ENCODE measurements around the gene CRYL1.

CRYL1 gene

GRCh38 chr13:20553311-20553710 lies 27.7 kb upstream of the CRYL1 start:
- Histone ChIP-seq H2BK12ac (ENCODE audit: low read length) (no peak overlapping the region), H3K27me3 (ENCODE audit: control insufficient read depth in 3 of 3, insufficient read depth in 3 of 3, low read depth in 1 of 3, low read length in 3 of 3) (peaks cover 0 to 6% (median 0%) of the 10 kb centered on the region in 3 experiments), H3K36me3 (replicated peaks in 1 of 2; ENCODE audit: control insufficient read depth in 2 of 2, insufficient read depth in 2 of 2, low read length in 2 of 2) (no peaks in the 10 kb centered on the region), H3K23ac (ENCODE audit: low read depth, low read length, poor library complexity) (no peak overlapping the region), H3K9ac (ENCODE audit: low read depth, low read length, poor library complexity) (no peak overlapping the region), H3K9me3 (replicated peaks in 1 of 2; ENCODE audit: control insufficient read depth in 2 of 2, insufficient read depth in 1 of 2, low read depth in 1 of 2, low read length in 2 of 2) (no peaks in the 10 kb centered on the region), H4K8ac (ENCODE audit: low read depth, low read length) (no peak overlapping the region), H3K4ac (ENCODE audit: low read length) (no peak overlapping the region), H3K4me3 (ENCODE audit: low read length in 2 of 2) (no peak overlapping the region), H2AFZ (ENCODE audit: low read length) (peak overlapping the region; percentile 75), H2BK15ac (ENCODE audit: low read length) (no peak overlapping the region), H3K79me1 (ENCODE audit: low read depth, low read length) (no peaks in the 10 kb centered on the region), H2BK120ac (ENCODE audit: low read depth, low read length) (no peak overlapping the region), H3K27ac (replicated peaks; ENCODE audit: low read length) (peak overlapping the region; percentile 19), H2AK5ac (ENCODE audit: low read depth, low read length) (no peak overlapping the region), H4K91ac (ENCODE audit: low read depth, low read length, poor library complexity) (no peak overlapping the region), H3K4me1 (ENCODE audit: control insufficient read depth in 2 of 2, insufficient read depth in 1 of 2, low read depth in 1 of 2, low read length in 2 of 2) (peaks cover 0 to 10% of the 10 kb centered on the region in 2 donors), H3K18ac (ENCODE audit: low read length) (no peak overlapping the region), H3K14ac (ENCODE audit: low read length) (no peak overlapping the region), H3K4me2 (ENCODE audit: insufficient read depth, low read length, poor library complexity, severe bottlenecking) (no peak overlapping the region), H2BK5ac (ENCODE audit: low read length) (no peak overlapping the region)
- no CpG with 5 or more reads among the region's 3 CpGs for WGBS, 2 donors (ENCODE audit: extremely low coverage in 2 of 2, insufficient read length in 2 of 2, insufficient replicate concordance in 1 of 2)
- DNase-seq (ENCODE audit: low spot score): no peak

- no CpG with 5 or more reads among the region's 5 CpGs for WGBS, 2 donors (ENCODE audit: extremely low coverage in 2 of 2, insufficient read length in 2 of 2, insufficient replicate concordance in 1 of 2)
These were observed 25.1 kb upstream of the CRYL1 start for GRCh38 chr13:20550799-20551198.

GRCh38 chr13:20547479-20547908 lies 21.8 kb upstream of the CRYL1 start:
- no peak overlapping the region for H3K18ac ChIP-seq (ENCODE audit: low read length)
- no peaks in the 10 kb centered on the region for H3K79me1 ChIP-seq (ENCODE audit: low read depth, low read length)
- H3K9ac ChIP-seq (ENCODE audit: low read depth, low read length, poor library complexity): no peak overlapping the region
- H2BK5ac ChIP-seq (ENCODE audit: low read length): no peak overlapping the region
- H2BK120ac ChIP-seq (ENCODE audit: low read depth, low read length): no peak overlapping the region
- H3K4ac ChIP-seq (ENCODE audit: low read length): no peak overlapping the region
- no peak overlapping the region for H3K4me3 ChIP-seq (ENCODE audit: low read length in 2 of 2)
- no peak overlapping the region for H2AFZ ChIP-seq (ENCODE audit: low read length)
- no peak overlapping the region for H4K91ac ChIP-seq (ENCODE audit: low read depth, low read length, poor library complexity)
- H2AK5ac ChIP-seq (ENCODE audit: low read depth, low read length): no peak overlapping the region
- no peak overlapping the region for H2BK12ac ChIP-seq (ENCODE audit: low read length)
- DNase-seq (ENCODE audit: low spot score): no peak
- no peak overlapping the region for H4K8ac ChIP-seq (ENCODE audit: low read depth, low read length)
- H3K27me3 ChIP-seq (ENCODE audit: control insufficient read depth in 3 of 3, insufficient read depth in 3 of 3, low read depth in 1 of 3, low read length in 3 of 3): peaks cover 0 to 14% (median 0%) of the 10 kb centered on the region in 3 experiments
- no peak overlapping the region for H3K23ac ChIP-seq (ENCODE audit: low read depth, low read length, poor library complexity)
- H3K9me3 ChIP-seq (replicated peaks in 1 of 2; ENCODE audit: control insufficient read depth in 2 of 2, insufficient read depth in 1 of 2, low read depth in 1 of 2, low read length in 2 of 2): no peaks in the 10 kb centered on the region
- no peak overlapping the region for H3K4me2 ChIP-seq (ENCODE audit: insufficient read depth, low read length, poor library complexity, severe bottlenecking)
- H3K4me1 ChIP-seq (ENCODE audit: control insufficient read depth in 2 of 2, insufficient read depth in 1 of 2, low read depth in 1 of 2, low read length in 2 of 2): peaks cover 2 to 3% of the 10 kb centered on the region in 2 donors
- H3K27ac ChIP-seq (replicated peaks; ENCODE audit: low read length): no peak overlapping the region
- no peak overlapping the region for H2BK15ac ChIP-seq (ENCODE audit: low read length)
- no CpG with 5 or more reads among the region's 4 CpGs for WGBS, 2 donors (ENCODE audit: extremely low coverage in 2 of 2, insufficient read length in 2 of 2, insufficient replicate concordance in 1 of 2)
- no peaks in the 10 kb centered on the region for H3K36me3 ChIP-seq (replicated peaks in 1 of 2; ENCODE audit: control insufficient read depth in 2 of 2, insufficient read depth in 2 of 2, low read length in 2 of 2)
- no peak overlapping the region for H3K14ac ChIP-seq (ENCODE audit: low read length)

More at GRCh38 chr13:20550799-20551198, 25.1 kb upstream of the CRYL1 start:
- Histone ChIP-seq H2BK15ac (ENCODE audit: low read length) (no peak overlapping the region), H2BK5ac (ENCODE audit: low read length) (no peak overlapping the region), H3K18ac (ENCODE audit: low read length) (no peak overlapping the region), H2BK12ac (ENCODE audit: low read length) (no peak overlapping the region), H3K27ac (replicated peaks; ENCODE audit: low read length) (no peak overlapping the region), H4K91ac (ENCODE audit: low read depth, low read length, poor library complexity) (no peak overlapping the region), H3K27me3 (ENCODE audit: control insufficient read depth in 3 of 3, insufficient read depth in 3 of 3, low read depth in 1 of 3, low read length in 3 of 3) (peaks cover 0 to 14% (median 0%) of the 10 kb centered on the region in 3 experiments), H2BK120ac (ENCODE audit: low read depth, low read length) (no peak overlapping the region), H3K4me3 (ENCODE audit: low read length in 2 of 2) (no peak overlapping the region), H3K4me2 (ENCODE audit: insufficient read depth, low read length, poor library complexity, severe bottlenecking) (no peak overlapping the region), H3K14ac (ENCODE audit: low read length) (no peak overlapping the region), H2AFZ (ENCODE audit: low read length) (no peak overlapping the region), H4K8ac (ENCODE audit: low read depth, low read length) (no peak overlapping the region), H3K79me1 (ENCODE audit: low read depth, low read length) (no peaks in the 10 kb centered on the region), H3K4ac (ENCODE audit: low read length) (no peak overlapping the region), H3K36me3 (replicated peaks in 1 of 2; ENCODE audit: control insufficient read depth in 2 of 2, insufficient read depth in 2 of 2, low read length in 2 of 2) (no peaks in the 10 kb centered on the region), H3K9ac (ENCODE audit: low read depth, low read length, poor library complexity) (no peak overlapping the region), H2AK5ac (ENCODE audit: low read depth, low read length) (no peak overlapping the region), H3K23ac (ENCODE audit: low read depth, low read length, poor library complexity) (no peak overlapping the region), H3K4me1 (ENCODE audit: control insufficient read depth in 2 of 2, insufficient read depth in 1 of 2, low read depth in 1 of 2, low read length in 2 of 2) (peaks cover 0 to 10% of the 10 kb centered on the region in 2 donors), H3K9me3 (replicated peaks in 1 of 2; ENCODE audit: control insufficient read depth in 2 of 2, insufficient read depth in 1 of 2, low read depth in 1 of 2, low read length in 2 of 2) (no peaks in the 10 kb centered on the region)
- DNase-seq (ENCODE audit: low spot score): no peak

GRCh38 chr13:20546556-20546955 lies 20.9 kb upstream of the CRYL1 start:
- Histone ChIP-seq H3K36me3 (replicated peaks in 1 of 2; ENCODE audit: control insufficient read depth in 2 of 2, insufficient read depth in 2 of 2, low read length in 2 of 2) (no peaks in the 10 kb centered on the region), H3K27me3 (ENCODE audit: control insufficient read depth in 3 of 3, insufficient read depth in 3 of 3, low read depth in 1 of 3, low read length in 3 of 3) (peaks cover 0 to 14% (median 0%) of the 10 kb centered on the region in 3 experiments), H2AK5ac (ENCODE audit: low read depth, low read length) (no peak overlapping the region), H3K4me3 (ENCODE audit: low read length in 2 of 2) (no peak overlapping the region), H4K8ac (ENCODE audit: low read depth, low read length) (no peak overlapping the region), H3K18ac (ENCODE audit: low read length) (no peak overlapping the region), H3K9me3 (replicated peaks in 1 of 2; ENCODE audit: control insufficient read depth in 2 of 2, insufficient read depth in 1 of 2, low read depth in 1 of 2, low read length in 2 of 2) (no peaks in the 10 kb centered on the region), H3K4me1 (ENCODE audit: control insufficient read depth in 2 of 2, insufficient read depth in 1 of 2, low read depth in 1 of 2, low read length in 2 of 2) (peaks cover 2 to 3% of the 10 kb centered on the region in 2 donors), H3K23ac (ENCODE audit: low read depth, low read length, poor library complexity) (no peak overlapping the region), H3K14ac (ENCODE audit: low read length) (no peak overlapping the region), H3K9ac (ENCODE audit: low read depth, low read length, poor library complexity) (no peak overlapping the region), H2BK12ac (ENCODE audit: low read length) (no peak overlapping the region), H2AFZ (ENCODE audit: low read length) (no peak overlapping the region), H2BK15ac (ENCODE audit: low read length) (no peak overlapping the region), H3K27ac (replicated peaks; ENCODE audit: low read length) (no peak overlapping the region), H2BK120ac (ENCODE audit: low read depth, low read length) (no peak overlapping the region), H3K4ac (ENCODE audit: low read length) (no peak overlapping the region), H4K91ac (ENCODE audit: low read depth, low read length, poor library complexity) (no peak overlapping the region), H2BK5ac (ENCODE audit: low read length) (no peak overlapping the region), H3K79me1 (ENCODE audit: low read depth, low read length) (no peaks in the 10 kb centered on the region), H3K4me2 (ENCODE audit: insufficient read depth, low read length, poor library complexity, severe bottlenecking) (no peak overlapping the region)
- WGBS, 2 donors (ENCODE audit: extremely low coverage in 2 of 2, insufficient read length in 2 of 2, insufficient replicate concordance in 1 of 2): no CpG with 5 or more reads among the region's 1 CpG
- DNase-seq (ENCODE audit: low spot score): no peak

Data from neuronal stem cell (in vitro differentiated cells).